GM19397 (cell line): Measurements from ENCODE around the gene PIH1D1.

Experiments used
- ATAC-seq: cut with Tn5 transposase; IDR thresholded peaks from one replicate; pipeline ENCODE4 v1.9.1; 2021; ENCODE audit warnings: mild to moderate bottlenecking, moderate library complexity; ENCODE audit not compliant: unreplicated experiment

PIH1D1 gene

GRCh38 chr19:49421039-49421877 lies 30.4 kb downstream of the PIH1D1 start:
- no peak for ATAC-seq

- no peak for ATAC-seq
Observed at GRCh38 chr19:49420227-49420626, 31.4 kb downstream of the PIH1D1 start.

- no peak for ATAC-seq
Observed at GRCh38 chr19:49419173-49419572, 32.4 kb downstream of the PIH1D1 start.

GRCh38 chr19:49418511-49418910 lies 33.1 kb downstream of the PIH1D1 start:
- ATAC-seq: no peak

- ATAC-seq: no peak
Observed at GRCh38 chr19:49417088-49417487, 34.5 kb downstream of the PIH1D1 start.

GRCh38 chr19:49415810-49416200 lies 35.8 kb downstream of the PIH1D1 start:
- ATAC-seq: no peak

GRCh38 chr19:49415102-49415809 lies 36.4 kb downstream of the PIH1D1 start:
- ATAC-seq: no peak

GRCh38 chr19:49414256-49414655 lies 37.4 kb downstream of the PIH1D1 start:
- ATAC-seq: no peak

- no peak for ATAC-seq
Observed at GRCh38 chr19:49413348-49413747, 38.3 kb downstream of the PIH1D1 start.

GRCh38 chr19:49411681-49412326 lies 39.8 kb downstream of the PIH1D1 start:
- no peak for ATAC-seq

GRCh38 chr19:49409441-49410029 lies 42.1 kb downstream of the PIH1D1 start:
- no peak for ATAC-seq

GRCh38 chr19:49408816-49409440 lies 42.7 kb downstream of the PIH1D1 start:
- ATAC-seq: no peak

GRCh38 chr19:49407482-49408015 lies 44.1 kb downstream of the PIH1D1 start:
- ATAC-seq: no peak

GRCh38 chr19:49407079-49407478 lies 44.5 kb downstream of the PIH1D1 start:
- no peak for ATAC-seq

GRCh38 chr19:49403404-49404187 lies 48.0 kb downstream of the PIH1D1 start:
- ATAC-seq: no peak

- no peak for ATAC-seq
Observed at GRCh38 chr19:49400029-49400428, 51.6 kb downstream of the PIH1D1 start.

- ATAC-seq: no peak
Observed at GRCh38 chr19:49398931-49399330, 52.7 kb downstream of the PIH1D1 start.

GRCh38 chr19:49398001-49398615 lies 53.5 kb downstream of the PIH1D1 start:
- ATAC-seq: no peak

- no peak for ATAC-seq
Observed at GRCh38 chr19:49396738-49397505, 54.7 kb downstream of the PIH1D1 start.
